ENCODE data around the gene SH3BP2.

SH3BP2 gene

GRCh38 chr4:2850966-2851798, 58.3 kb downstream of the SH3BP2 start:
- DNase-seq (ENCODE audit: low read depth in 2 of 3, low spot score in 2 of 3) = no peak

- no peak for DNase-seq (ENCODE audit: low read depth in 2 of 3, low spot score in 2 of 3)
These were observed 59.6 kb downstream of the SH3BP2 start for GRCh38 chr4:2852481-2852921.

GRCh38 chr4:2855584-2855983, 62.7 kb downstream of the SH3BP2 start:
- no peak for DNase-seq (ENCODE audit: low read depth in 2 of 3, low spot score in 2 of 3)

- DNase-seq (ENCODE audit: low read depth in 2 of 3, low spot score in 2 of 3) = no peak
These were observed 63.4 kb downstream of the SH3BP2 start for GRCh38 chr4:2856266-2856665.

DNA sequence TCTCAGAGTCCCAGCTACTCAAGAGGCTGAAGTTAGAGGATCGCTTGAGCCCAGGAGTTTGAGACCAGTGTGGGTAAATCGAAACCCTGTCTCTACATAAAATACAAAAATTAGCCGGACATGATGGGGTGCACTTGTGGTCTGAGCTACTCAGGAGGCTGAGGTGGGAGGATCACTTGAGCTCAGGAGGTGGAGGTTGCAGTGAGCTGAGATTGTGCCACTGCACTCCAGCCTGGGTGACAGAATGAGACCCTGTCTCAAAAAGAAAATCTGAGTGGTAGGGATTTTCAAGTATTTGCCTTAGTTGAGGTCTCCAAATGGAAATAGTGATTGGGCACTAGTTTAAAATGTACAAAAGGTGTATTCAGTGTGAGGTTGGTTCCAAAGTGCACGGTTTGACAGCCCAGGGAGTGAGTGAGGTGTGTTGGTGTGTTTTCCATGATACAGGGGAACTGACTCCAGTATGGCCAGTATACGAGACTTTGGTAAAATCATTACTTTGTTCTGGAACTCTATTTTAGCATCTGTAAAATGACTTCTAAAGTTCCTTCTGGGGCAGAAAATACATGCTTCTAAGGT, 64.6 kb downstream of the SH3BP2 start:
- DNase-seq (ENCODE audit: low read depth in 2 of 3, low spot score in 2 of 3) = no peak

DNA sequence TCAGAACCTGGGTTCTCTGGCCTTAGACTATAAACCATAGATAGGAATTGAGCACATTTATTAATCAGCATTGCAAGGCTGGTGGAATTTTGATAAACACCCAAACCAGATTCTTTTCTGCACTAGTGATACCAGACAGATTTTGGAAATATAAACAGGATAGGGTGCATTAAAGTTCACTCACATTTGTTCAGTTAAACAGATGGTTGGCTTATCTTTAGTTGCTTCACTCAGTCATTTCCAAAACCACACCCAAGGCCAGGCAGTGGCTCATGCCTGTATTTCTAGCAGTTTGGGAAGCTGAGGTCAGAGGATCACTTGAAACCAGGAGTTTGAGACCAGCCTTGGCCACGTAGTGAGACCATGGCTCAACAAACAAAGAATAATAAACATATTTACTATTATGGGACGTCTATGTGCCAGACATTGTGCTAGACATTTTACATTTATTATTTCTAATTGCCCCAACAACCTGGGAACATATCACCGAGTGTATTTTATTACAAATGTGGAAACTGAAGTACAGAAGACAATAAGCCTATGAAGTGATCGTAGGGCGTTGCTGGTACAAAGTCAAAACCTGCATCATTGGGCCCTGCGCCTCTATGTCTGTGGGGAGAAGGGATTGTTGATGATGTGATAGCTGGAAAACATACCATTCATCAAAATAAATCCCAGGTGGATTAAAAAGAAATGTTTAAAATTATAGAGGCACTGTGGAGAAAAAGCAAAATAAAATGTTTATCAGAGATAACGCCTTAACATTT, 65.7 kb downstream of the SH3BP2 start:
- DNase-seq (ENCODE audit: low read depth in 2 of 3, low spot score in 2 of 3) = no peak

- DNase-seq (ENCODE audit: low read depth in 2 of 3, low spot score in 2 of 3) = no peak
These were observed 66.6 kb downstream of the SH3BP2 start for GRCh38 chr4:2859514-2859913.

DNA sequence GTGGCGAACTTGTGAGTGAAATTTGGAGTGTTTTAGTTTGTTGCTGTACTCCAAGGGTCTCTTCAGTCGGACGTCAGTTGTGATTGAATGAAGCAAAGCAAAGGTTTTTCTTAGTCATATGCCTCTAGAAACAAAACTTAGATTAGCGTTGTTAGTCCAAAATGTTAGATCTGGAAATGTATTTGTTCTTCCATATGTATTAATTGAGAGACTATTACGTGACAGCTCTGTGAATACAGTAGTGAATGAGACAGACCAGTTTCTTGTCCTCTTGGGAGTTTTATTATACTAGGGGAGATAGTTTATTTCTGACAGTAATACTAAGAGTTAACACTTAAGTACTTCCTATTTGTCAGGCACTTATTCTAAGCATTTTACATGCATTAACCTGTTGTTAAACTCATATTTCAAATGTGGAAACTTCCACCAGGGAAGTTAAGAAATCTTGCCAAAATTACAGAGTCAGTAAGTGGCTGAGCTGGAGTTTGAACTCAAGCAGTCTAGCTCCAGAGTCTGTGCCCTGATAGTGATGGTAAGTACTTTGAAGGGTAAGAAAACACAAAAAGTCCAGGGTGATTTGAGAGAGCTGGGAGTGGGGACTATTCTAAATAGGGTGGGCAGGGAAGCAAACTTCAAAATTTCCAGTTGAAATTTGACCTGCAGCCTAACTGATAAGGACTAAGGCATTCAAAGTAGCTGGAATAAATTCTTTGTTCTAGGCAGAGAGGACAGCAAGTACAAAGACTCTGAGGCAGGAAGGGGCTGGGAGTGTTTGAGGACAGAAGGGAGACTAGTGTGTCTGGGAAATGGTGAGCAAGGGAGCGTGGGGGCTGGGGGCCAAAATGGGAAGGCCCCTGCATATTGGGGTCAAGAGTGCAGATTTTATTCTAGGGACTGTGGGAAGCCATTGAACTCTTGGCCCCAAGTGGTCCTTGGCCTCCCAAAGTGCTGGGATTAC, 67.8 kb downstream of the SH3BP2 start:
- DNase-seq (ENCODE audit: low read depth in 2 of 3, low spot score in 2 of 3) = no peak

GRCh38 chr4:2861631-2862436, 68.9 kb downstream of the SH3BP2 start:
- no peak for DNase-seq (ENCODE audit: low read depth in 2 of 3, low spot score in 2 of 3)

GRCh38 chr4:2862528-2862927, 69.6 kb downstream of the SH3BP2 start:
- no peak for DNase-seq (ENCODE audit: low read depth in 2 of 3, low spot score in 2 of 3)

DNA sequence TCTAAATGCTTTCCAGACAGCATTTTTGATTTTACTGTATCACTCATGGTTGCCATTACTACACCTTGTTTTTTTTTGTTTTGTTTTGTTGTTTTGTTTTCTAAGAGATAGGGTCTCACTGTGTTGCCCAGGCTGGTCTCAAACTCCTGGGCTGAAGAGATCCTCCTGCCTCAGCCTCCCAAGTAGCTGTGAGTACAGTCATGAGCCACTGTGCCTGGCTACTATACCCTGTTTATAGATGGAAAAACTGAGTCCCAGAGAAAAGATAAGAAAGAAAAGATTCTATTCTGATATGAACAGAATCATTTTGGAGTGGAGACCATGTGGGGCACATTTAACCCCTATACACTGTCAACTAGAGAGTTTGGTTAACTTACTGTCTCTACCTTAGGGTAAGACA, 70.8 kb downstream of the SH3BP2 start:
- DNase-seq (ENCODE audit: low read depth in 2 of 3, low spot score in 2 of 3) = no peak

- DNase-seq (ENCODE audit: low read depth in 2 of 3, low spot score in 2 of 3) = no peak
These were observed 72.4 kb downstream of the SH3BP2 start for GRCh38 chr4:2865196-2865780.

DNA sequence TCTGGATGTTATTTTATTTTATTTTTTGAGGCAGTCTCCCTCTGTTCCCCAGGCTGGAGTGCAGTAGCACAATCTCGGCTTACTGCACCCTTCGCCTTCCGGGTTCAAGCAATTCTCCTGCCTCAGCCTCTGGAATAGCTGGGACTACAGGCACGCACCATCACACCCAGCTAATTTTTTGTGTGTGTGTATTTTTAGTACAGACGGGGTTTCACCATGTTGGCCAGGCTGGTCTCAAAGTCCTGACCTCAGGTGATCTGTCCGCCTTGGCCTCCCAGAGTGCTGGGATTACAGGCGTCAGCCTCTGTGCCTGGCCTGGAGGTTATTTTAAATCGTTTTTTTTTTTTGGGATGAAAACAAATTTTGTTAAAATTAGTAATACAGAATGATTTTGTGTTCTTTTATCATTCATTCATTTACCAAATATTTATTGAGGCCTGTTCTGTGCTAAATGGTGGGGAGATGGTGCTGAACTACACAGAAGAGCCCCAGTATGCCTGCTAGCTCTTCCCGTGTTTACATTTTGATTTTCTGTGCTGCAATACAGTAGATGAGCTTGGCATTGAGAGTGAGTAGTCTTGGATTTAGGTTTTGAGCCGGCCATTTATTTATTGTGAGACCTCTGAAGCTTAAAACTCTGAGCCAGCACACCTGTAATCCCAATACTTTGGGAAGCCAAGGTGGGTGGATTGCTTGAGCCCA, 73.4 kb downstream of the SH3BP2 start:
- DNase-seq (ENCODE audit: low read depth in 2 of 3, low spot score in 2 of 3) = no peak

GRCh38 chr4:2866891-2867290, 74.0 kb downstream of the SH3BP2 start:
- DNase-seq (ENCODE audit: low read depth in 2 of 3, low spot score in 2 of 3) = no peak

DNA sequence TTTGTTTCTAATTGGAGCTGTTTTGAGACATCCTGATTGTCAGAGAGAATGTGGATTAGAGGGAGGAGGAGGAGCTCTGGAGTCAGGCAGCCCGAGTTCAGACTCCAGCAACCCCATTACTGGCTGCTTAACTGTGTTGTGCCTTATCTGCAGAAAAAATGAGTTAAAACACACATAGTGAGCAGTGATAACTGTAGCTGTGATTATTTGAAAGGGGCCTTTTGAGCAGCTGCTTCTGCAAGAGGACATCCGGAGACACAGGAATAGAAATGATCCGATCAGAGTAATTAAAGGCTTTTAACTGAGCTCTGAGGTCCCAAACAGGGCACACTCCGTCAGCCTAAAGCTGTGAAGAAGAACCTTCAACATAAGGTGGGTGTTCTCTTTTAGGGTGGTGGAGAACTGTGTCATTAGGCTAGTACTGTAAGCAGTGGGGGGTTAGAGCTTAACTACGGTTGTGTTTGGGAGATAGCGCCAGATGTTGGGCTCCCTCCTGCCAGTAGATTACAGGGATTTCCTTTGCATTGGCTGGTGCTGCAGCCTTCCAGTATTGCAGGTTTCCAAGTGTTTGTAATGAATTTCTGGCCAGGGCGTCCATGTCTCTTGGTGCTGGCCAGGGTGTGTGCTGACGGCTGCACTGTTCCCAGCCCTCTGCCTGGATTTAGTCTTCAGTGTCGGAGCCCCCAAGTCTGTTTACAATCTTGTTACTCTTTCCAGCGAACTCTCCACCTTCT, 75.0 kb downstream of the SH3BP2 start:
- no peak for DNase-seq (ENCODE audit: low read depth in 2 of 3, low spot score in 2 of 3)

DNA sequence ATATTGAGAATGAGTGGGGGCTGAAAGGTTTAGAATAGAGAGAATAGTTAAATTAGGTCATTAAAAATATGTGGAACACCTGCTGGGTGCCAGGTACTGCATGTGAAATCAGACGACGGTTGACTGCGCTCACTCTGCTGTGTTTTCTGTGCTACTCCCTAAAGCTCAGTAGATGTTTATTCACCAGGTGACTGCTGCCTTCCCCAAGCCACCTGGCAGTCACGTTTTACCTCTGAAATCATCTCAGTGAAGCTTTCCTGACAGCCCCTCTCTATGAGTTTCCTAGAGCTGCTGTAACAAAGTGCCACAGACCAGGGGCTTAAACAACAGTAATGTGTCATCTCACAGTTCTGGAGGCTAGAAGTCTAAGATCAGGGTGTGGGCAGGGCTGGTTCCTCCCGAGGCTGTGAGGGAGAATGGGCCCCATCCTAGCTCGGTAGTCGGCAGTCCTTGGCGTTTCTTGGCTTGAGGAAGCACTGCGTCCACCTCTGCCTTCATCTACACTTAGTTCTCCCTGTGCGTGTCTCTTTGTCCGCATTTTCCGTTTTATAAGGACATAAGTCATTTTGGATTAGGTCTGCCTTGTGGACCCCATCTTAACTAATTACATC, 76.1 kb downstream of the SH3BP2 start:
- DNase-seq (ENCODE audit: low read depth in 2 of 3, low spot score in 2 of 3) = no peak

DNA sequence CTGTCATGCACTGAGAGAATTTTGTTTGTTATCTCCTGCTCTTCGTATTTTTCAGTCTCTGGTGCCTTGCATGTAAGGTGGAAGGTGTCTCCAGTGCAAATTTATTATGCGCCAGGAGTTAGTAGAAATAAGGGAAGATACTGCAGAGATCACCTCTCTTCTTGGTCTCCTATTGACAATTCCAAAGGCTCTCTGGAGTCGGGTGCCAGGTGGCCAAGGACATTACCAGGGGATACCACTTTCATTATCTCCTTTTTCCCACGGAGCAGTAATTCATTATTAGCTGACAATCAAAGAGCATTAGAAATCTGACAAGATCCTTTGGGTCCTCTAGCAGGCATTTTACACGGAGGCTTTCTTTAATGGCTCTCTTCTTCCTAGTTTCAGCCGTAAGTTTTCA, 76.8 kb downstream of the SH3BP2 start:
- DNase-seq (ENCODE audit: low read depth in 2 of 3, low spot score in 2 of 3) = no peak

DNA sequence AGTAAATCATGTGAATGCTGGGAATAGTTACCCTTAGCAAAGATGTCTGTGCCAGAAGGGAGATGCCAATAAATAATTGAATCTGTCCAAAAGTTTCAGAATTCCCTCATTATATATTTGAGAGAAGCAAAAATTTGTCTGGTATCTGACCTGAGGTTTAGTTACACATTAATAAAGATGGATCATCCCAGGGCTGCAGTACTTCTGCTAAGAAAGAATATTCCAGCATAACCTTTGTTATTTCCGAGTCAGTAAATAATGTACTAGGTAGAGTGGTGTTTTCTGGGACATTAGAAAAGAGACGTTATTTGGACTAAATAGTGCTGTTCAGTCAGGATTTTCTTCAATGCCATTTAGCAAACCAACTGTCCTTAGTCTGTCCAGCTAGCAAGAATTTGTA, 77.2 kb downstream of the SH3BP2 start:
- no peak for DNase-seq (ENCODE audit: low read depth in 2 of 3, low spot score in 2 of 3)

All from activated CD8-positive, alpha-beta memory T cell treated with anti-CD3 and anti-CD28 coated beads for 48 hours (primary cell).